HepG2 (cell line): ENCODE measurements around the gene PGAP3. TPM values are rescaled to one million over a fixed set of nuclear protein-coding genes. Genes with fewer than 3 reads are reported as not detected.
A peak's percentile ranks its signal among the peaks of the same experiment; 100 is the strongest.

Experiments used
- BCL6 ChIP-seq: IDR thresholded peaks from 2 replicates; pipeline ENCODE4 v1.6.1; 2016; ENCODE audit warnings: missing genetic modification reagents, missing compliant biosample characterization
- FOXP4 ChIP-seq: sonication (generic); formaldehyde crosslinking; IDR thresholded peaks from 2 replicates; pipeline ENCODE4 v1.4.0; 2020; ENCODE audit warnings: missing genetic modification reagents
- GATAD2A ChIP-seq: IDR thresholded peaks from 2 replicates; pipeline ENCODE4 v1.6.1; 2016
- GLI4 ChIP-seq: sonication (generic); formaldehyde crosslinking; IDR thresholded peaks from 2 replicates; pipeline ENCODE4 v1.5.1; 2020; ENCODE audit warnings: missing genetic modification reagents, mild to moderate bottlenecking, moderate library complexity, borderline replicate concordance
- HNRNPL ChIP-seq: fragments of 200-400 bp; formaldehyde crosslinking; IDR thresholded peaks from 2 replicates; pipeline ENCODE4 v1.6.1; 2017; ENCODE audit warnings: mild to moderate bottlenecking, low read depth, low read length
- JARID2 ChIP-seq: sonication (generic); formaldehyde crosslinking; IDR thresholded peaks from 2 replicates; pipeline ENCODE4 v1.8.1; 2023; ENCODE audit warnings: missing genetic modification reagents, inconsistent platforms; ENCODE audit not compliant: insufficient replicate concordance
- KAT8 ChIP-seq: IDR thresholded peaks from 2 replicates; pipeline ENCODE4 v1.6.1; 2016; ENCODE audit warnings: missing genetic modification reagents, missing compliant biosample characterization
- KLF9 ChIP-seq: IDR thresholded peaks from 2 replicates; pipeline ENCODE4 v1.6.1; 2016; ENCODE audit warnings: low read depth
- MBNL3 ChIP-seq: fragments of 250-450 bp; sonication (Bioruptor Pico); conservative IDR thresholded peaks from 2 replicates; pipeline ENCODE4 v1.8.0; 2022; ENCODE audit warnings: mild to moderate bottlenecking, inconsistent platforms
- NR1H2 ChIP-seq: sonication (generic); formaldehyde crosslinking; IDR thresholded peaks from 2 replicates; pipeline ENCODE4 v1.8.1; 2022; ENCODE audit warnings: low read depth, missing genetic modification reagents, borderline replicate concordance
- SMARCE1 ChIP-seq: fragments of 450-650 bp; IDR thresholded peaks from 2 replicates; pipeline ENCODE4 v1.6.1; 2017; ENCODE audit warnings: borderline replicate concordance
- TBX2 ChIP-seq: sonication (generic); formaldehyde crosslinking; IDR thresholded peaks from 2 replicates; pipeline ENCODE4 v1.5.0; 2020; ENCODE audit warnings: missing genetic modification reagents, mild to moderate bottlenecking, borderline replicate concordance
- THAP9 ChIP-seq: sonication (generic); formaldehyde crosslinking; IDR thresholded peaks from 2 replicates; pipeline ENCODE4; 2020; ENCODE audit warnings: missing genetic modification reagents, mild to moderate bottlenecking, borderline replicate concordance
- ZBTB37 ChIP-seq: sonication (generic); formaldehyde crosslinking; IDR thresholded peaks from 2 replicates; pipeline ENCODE4 v1.4.0; 2020; ENCODE audit warnings: mild to moderate bottlenecking, missing genetic modification reagents
- ZNF431 ChIP-seq: sonication (generic); formaldehyde crosslinking; IDR thresholded peaks from 2 replicates; pipeline ENCODE4 v1.9.0; 2022; ENCODE audit warnings: missing genetic modification reagents, low read depth, mild to moderate bottlenecking, borderline replicate concordance
- ZNF44 ChIP-seq: sonication (generic); formaldehyde crosslinking; IDR thresholded peaks from 2 replicates; pipeline ENCODE4 v1.5.1; 2020; ENCODE audit warnings: mild to moderate bottlenecking, missing genetic modification reagents
- ZNF501 ChIP-seq: sonication (generic); formaldehyde crosslinking; IDR thresholded peaks from 2 replicates; pipeline ENCODE4 v1.5.1; 2020; ENCODE audit warnings: mild to moderate bottlenecking, moderate library complexity, missing genetic modification reagents
- ZNF737 ChIP-seq: sonication (generic); formaldehyde crosslinking; IDR thresholded peaks from 2 replicates; pipeline ENCODE4 v1.5.0; 2020; ENCODE audit warnings: missing genetic modification reagents, mild to moderate bottlenecking, borderline replicate concordance
- ZNF773 ChIP-seq: sonication (generic); formaldehyde crosslinking; IDR thresholded peaks from 2 replicates; pipeline ENCODE4 v1.4.0; 2020; ENCODE audit warnings: missing genetic modification reagents, borderline replicate concordance
- ZNF83 ChIP-seq: sonication (generic); formaldehyde crosslinking; IDR thresholded peaks from 2 replicates; pipeline ENCODE4 v1.4.0; 2020; ENCODE audit warnings: missing genetic modification reagents, mild to moderate bottlenecking, borderline replicate concordance
- ZSCAN30 ChIP-seq: sonication (generic); formaldehyde crosslinking; IDR thresholded peaks from 2 replicates; pipeline ENCODE4 v1.5.0; 2020; ENCODE audit warnings: mild to moderate bottlenecking, missing genetic modification reagents
- polyA plus RNA-seq, 8 experiments: library from polyadenylated mRNA; depleted of rRNA in 3 of 8; stranded (reverse) in 7 of 8; unstranded in 1 of 8; fragments of >200 nt; fragmentation: Illumina TruSeq in 4 of 8; extraction: Trizol in 4 of 8; gene quantifications; 2 replicates each; pipeline versions ENCODE4 v1.2.1 to v1.2.3, GENCODE V29; 2011 to 2016; ENCODE audit warnings: low read depth in 4 of 8, missing spikeins in 1 of 8, mixed read lengths in 1 of 8; ENCODE audit not compliant: insufficient read depth in 1 of 8
- total RNA-seq, 5 experiments: library from RNA; depleted of rRNA; stranded (reverse); fragments of >200 nt; fragmentation: Illumina TruSeq; extraction: Trizol; gene quantifications; 2 replicates each; pipeline ENCODE4 v1.2.3, GENCODE V29; 2016; ENCODE audit warnings: low read depth in 1 of 5

PGAP3 gene
- total and polyA plus RNA-seq, 2 of the 13 experiments (the other 11 are each of a cell fraction or from before 2014, with no cell fraction given), result 11.9 to 14.6 TPM

- TF ChIP-seq KAT8 (CRISPR knock-in tag) (no peak), SMARCE1 (no peak), ZBTB37 (no peak), ZNF501 (CRISPR knock-in tag) (no peak), GLI4 (CRISPR knock-in tag) (no peak), JARID2 (peak; percentile 36), THAP9 (no peak), FOXP4 (CRISPR knock-in tag) (0 out of 2 replicates have a peak, but pooled peaks have one; percentile 15), NR1H2 (CRISPR knock-in tag) (no peak), KLF9 (no peak), ZNF431 (CRISPR knock-in tag) (0 out of 2 replicates have a peak, but pooled peaks have one; percentile 51), ZNF773 (CRISPR knock-in tag) (no peak), ZNF83 (CRISPR knock-in tag) (no peak), BCL6 (peak; percentile 41; the same call in 1 of the 2 replicates), TBX2 (CRISPR knock-in tag) (peak; percentile 74), GATAD2A (peak; percentile 82), ZNF737 (CRISPR knock-in tag) (no peak; the same call in 1 of the 2 replicates), HNRNPL (no peak), ZNF44 (no peak), ZSCAN30 (CRISPR knock-in tag) (no peak), MBNL3 (no peak)
Measured at GRCh38 chr17:39687101-39687545, 734 bp downstream of the PGAP3 start (continued).
